HUDEP-2 (cell line): ENCODE measurements around the gene DOLK.
"Not testable (repeated sequence)": the region's sequence is repeated elsewhere in the genome, so short reads cannot be mapped to it uniquely, and the experiment has no call there.

ENCODE experiments used
- DNase-seq, 76 experiments: peaks; one replicate each; lab custom pipeline; 2025; ENCODE audit not compliant: unreplicated experiment in 76 of 76; lab: John Stamatoyannopoulos, UW

The DOLK gene

GRCh38 chr9:128947527-128948301 is at the start of gene DOLK, which contains the start of gene NUP188:
DOLK (minus strand) TSS chr9:128947603; CDS start chr9:128947303, 300 bp downstream.
NUP188 (plus strand) TSS chr9:128947699; CDS start chr9:128947720, 21 bp downstream.
- DNase-seq, result peak in 74 of 76 experiments; percentile 36 to 98 (median 93)

GRCh38 chr9:128995791-128996190 is 48.4 kb upstream of the DOLK start:
- no peak for DNase-seq

- DNase-seq, result peak in 10 of 76 experiments; percentile 3 to 25 (median 6)
These were observed 45.6 kb upstream of the DOLK start for GRCh38 chr9:128992995-128993394.

DNA sequence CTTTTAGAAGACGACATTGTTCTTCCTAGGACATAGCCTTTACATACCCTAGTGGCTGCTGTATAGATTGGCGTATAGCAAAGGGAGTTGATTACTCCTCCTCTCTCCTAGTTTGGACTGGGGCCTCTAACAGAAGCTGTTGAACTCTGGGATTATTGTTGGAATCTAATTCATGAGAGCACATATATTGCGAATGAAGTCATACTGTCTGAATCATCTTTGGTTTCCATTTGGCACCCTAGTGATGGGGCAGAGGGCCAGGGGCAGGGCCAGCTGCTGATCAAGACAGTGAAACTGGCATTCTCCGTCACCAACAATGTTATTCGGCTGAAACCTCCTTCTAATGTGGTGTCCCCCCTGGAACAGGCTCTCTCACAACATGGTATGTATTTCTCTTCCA is 40.4 kb upstream of the DOLK start:
- no peak for DNase-seq

- no peak for DNase-seq
These were observed 39.3 kb upstream of the DOLK start for GRCh38 chr9:128986671-128987070.

DNA sequence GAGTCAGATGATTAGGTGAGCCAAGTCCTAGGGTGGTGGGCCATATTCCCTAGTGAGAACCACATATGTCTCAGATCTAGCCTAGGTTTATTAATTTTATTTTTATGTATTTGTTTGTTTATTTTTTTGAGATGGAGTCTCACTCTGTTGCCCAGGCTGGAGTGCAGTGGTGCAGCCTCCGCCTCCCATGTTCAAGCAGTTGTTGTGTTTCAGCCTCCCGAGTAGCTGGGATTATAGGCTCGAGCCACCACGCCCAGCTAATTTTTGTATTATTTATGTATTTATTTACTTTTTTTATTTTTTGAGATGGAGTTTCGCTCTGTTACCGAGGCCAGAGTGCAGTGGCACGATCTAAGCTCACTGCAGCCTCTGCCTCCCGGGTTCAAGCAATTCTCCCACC is 36.1 kb upstream of the DOLK start:
- no peak for DNase-seq

DNA sequence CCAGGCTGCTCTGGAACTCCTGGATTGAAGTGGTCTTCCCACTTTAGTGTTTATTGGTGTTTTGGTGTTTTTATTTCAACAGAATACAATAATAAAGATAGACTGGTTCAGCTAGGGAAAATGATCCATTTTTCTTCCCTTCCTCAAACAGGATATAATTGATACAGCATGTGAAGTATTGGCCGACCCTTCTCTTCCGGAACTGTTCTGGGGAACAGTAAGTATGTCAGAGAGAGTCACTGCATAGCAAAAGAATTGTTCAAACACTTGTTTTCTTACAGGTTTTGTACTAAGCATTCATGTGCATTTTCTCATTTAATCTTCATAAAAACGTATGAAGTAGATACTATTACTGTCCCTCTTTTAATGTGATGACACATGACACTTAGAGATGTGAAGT is 31.7 kb upstream of the DOLK start:
- no peak for DNase-seq

GRCh38 chr9:128972956-128973355 is 25.6 kb upstream of the DOLK start:
- DNase-seq, result no peak

- no peak for DNase-seq
These were observed 22.1 kb upstream of the DOLK start for GRCh38 chr9:128969491-128969890.

- not testable (repeated sequence) for DNase-seq
These were observed 14.0 kb upstream of the DOLK start for GRCh38 chr9:128961403-128961802.

DNA sequence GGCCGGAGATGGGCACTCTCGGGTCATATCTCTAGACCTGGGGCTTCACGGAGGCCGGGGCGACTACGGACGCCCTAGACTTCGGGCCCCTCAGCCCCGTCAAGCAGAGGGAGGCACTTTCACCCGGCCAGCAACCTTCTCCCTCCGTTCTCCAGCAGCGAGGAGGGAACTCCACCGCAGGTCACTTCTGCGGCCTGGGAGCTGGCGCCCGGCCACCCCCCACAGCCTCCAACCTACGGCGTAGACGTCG is 201 bp downstream of the DOLK start:
- no peak for DNase-seq

DNA sequence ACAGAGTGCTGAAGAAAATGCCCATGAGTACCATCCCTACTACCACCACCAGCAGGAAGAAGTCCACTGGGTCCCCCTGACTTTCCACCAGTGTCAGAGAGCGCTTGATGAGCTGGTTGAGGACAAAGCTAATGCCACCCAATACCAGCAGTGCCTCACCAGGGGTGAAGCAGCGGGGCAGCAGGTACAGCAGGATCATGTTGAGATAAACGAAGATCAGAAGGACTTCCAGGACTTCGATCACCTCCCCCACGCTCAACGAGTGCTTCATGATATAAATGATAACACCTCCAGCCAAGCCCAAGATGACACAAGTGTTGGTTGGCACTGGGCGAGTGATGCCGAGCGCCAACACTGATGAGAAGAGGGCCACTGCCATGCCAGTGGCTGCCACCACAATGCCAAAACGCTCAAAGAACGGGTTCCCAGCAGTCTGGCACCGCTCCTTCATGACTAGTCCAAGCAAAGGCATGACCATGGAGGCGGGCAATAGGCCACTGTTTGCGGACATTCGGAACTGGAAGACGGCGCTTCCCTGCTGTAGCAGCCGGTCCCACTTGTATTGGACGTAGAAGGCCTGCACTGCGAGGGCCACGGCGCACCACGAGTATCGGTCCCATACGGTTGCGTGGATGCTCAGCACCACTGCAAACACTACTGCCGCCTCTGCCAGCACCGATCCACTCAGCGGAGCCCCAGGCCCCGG is 679 bp downstream of the DOLK start:
- DNase-seq, result peak in 53 of 76 experiments; percentile 14 to 62 (median 38)

- DNase-seq, result no peak
These were observed 1.5 kb downstream of the DOLK start for GRCh38 chr9:128945798-128946501.

DNA sequence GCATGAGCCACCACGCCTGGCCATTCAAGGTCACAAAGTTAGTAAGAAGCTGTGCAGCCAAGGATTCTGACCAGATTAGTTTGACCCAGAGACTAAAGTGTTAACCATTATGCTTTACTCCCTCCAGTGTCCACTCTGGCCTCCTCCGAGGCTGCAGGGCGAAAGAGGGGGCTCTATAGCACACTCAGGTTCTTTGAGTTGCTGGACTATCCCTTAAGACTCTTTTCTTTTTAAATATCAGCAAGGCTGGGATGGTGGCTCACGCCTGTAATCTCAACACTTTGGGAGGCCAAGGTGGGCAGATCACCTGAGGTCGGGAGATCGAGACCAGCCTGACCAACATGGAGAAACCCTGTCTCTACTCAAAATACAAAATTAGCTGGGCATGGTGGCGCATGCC is 2.4 kb downstream of the DOLK start:
- not testable (repeated sequence) for DNase-seq

GRCh38 chr9:128943832-128944620 is 3.4 kb downstream of the DOLK start:
- DNase-seq, result no peak

DNA sequence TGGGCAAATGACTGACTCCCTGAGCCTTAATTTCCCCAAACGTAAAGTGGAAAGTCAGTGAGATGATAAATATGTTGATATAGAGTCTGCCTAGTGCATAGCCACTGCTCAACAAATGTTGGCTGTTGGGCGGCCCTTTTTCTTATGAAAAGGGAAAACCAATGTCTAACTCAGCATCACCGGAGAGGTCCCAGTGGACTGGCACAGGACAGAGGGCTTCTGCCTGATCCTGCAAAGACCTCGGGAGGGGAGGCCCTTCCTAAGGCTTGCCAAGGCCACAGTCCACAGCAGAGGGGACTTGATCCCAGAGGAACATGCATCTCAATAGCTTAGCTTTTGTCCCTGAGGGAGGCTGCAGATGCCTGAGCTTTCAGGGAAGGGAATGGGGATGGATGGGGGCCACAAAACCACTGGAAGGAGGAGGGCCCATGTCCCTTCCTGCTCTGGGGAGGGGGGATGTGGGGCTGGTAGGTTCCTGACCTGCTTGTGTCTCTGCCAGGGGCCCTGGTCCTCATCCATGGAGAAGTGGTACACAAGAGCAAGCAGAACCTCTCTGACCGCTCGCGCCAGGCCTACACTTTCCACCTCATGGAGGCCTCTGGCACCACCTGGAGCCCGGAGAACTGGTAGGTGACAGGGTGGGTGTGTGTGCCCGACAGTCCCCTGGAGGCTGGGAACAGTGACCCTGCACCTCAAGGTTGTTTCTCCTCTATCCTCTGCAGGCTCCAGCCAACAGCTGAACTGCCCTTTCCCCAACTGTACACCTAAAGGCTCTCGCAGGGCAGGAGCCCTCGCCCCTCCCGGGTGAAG is 6.3 kb downstream of the DOLK start:
- no peak for DNase-seq

DNA sequence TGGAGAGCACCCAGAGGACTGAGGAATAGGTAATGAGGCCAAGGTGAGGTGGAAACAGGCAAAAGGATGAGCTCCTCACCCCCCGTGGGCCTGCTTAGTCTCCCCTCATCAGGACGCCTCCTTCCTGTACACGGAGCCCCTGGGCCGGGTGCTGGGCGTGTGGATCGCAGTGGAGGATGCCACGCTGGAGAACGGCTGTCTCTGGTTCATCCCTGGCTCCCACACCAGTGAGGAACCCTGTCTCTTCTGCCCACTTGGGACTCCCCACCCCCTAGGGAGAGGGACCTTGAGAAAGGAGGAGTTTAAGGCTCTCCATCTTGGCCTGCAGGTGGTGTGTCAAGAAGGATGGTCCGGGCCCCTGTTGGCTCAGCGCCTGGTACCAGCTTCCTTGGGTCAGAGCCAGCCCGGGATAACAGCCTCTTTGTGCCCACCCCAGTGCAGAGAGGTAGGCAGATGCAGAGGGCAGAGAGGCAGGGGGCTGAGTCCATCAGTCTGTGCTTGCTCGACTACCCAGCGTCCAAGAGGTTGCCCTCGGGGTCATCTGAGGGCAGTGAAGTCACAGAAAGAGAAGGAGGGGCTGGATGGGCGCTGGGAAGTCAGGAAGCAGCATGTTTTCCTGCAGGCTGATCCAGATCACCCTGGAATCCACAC is 7.0 kb downstream of the DOLK start:
- DNase-seq, result no peak

GRCh38 chr9:128937310-128938165 is 9.9 kb downstream of the DOLK start:
- DNase-seq, result no peak
